ENCODE data around the gene METTL22. TPM values are rescaled to one million over a fixed set of nuclear protein-coding genes. Genes with fewer than 3 reads are reported as not detected.
A peak's percentile ranks its signal among the peaks of the same experiment; 100 is the strongest.

METTL22 gene
- total RNA-seq, 4 donors from 2014 or later = 30.0 to 71.0 (median 53.9) TPM

GRCh38 chr16:8631373-8631772 lies 9.9 kb downstream of the METTL22 start:
- in situ Hi-C loops (cut with MboI; ENCODE audit: low pct_ligation_motif_present in 1 of 4, low pct_unique_long_range_greater_than_20kb in 1 of 4, low sequenced_read_pairs in 3 of 4) = no loop called here
- TF ChIP-seq POLR2A (IDR thresholded peaks at IDR 0.05) (no peak), CTCF (IDR thresholded peaks at IDR 0.05) (no peak), POLR2AphosphoS5 (IDR thresholded peaks at IDR 0.05) (no peak), EP300 (IDR thresholded peaks at IDR 0.05; ENCODE audit: low read depth) (no peak)
- intact Hi-C loops (cut with DNase I; ENCODE audit: low total_unique reads) = no loop called here
- Histone ChIP-seq H3K27ac (peak overlapping the region in 1 of 4 donors; percentile 54), H3K4me3 (no peak overlapping the region), H3K9me3 (no peaks in the 10 kb centered on the region), H3K4me1 (no peaks in the 10 kb centered on the region), H3K36me3 (peaks cover 0 to 56% (median 26%) of the 10 kb centered on the region in 4 donors), H3K27me3 (no peaks in the 10 kb centered on the region)
- WGBS, 2 donors (ENCODE audit: low coverage in 1 of 2) = 88% methylated on average over 9 of the region's 9 CpGs; no CpG with 5 or more reads in 1 of the 2 donors
- no peak for DNase-seq

- Histone ChIP-seq H3K36me3 (peaks cover 0 to 55% (median 26%) of the 10 kb centered on the region in 4 donors), H3K4me3 (no peak overlapping the region), H3K27ac (peak overlapping the region in 2 of 4 donors; percentile 26 to 54), H3K9me3 (no peaks in the 10 kb centered on the region), H3K27me3 (no peaks in the 10 kb centered on the region), H3K4me1 (no peaks in the 10 kb centered on the region)
- WGBS, 2 donors (ENCODE audit: low coverage in 1 of 2) = 42 to 69% methylated on average over 2 to 15 of the region's 15 CpGs
- DNase-seq = no peak
- in situ Hi-C loops (cut with MboI; ENCODE audit: low pct_ligation_motif_present in 1 of 4, low pct_unique_long_range_greater_than_20kb in 1 of 4, low sequenced_read_pairs in 3 of 4) = no loop called here
- intact Hi-C loops (cut with DNase I; ENCODE audit: low total_unique reads) = no loop called here
- TF ChIP-seq POLR2A (IDR thresholded peaks at IDR 0.05) = no peak
- TF ChIP-seq EP300 (IDR thresholded peaks at IDR 0.05; ENCODE audit: low read depth) = no peak
- no peak for TF ChIP-seq CTCF (IDR thresholded peaks at IDR 0.05)
- no peak for TF ChIP-seq POLR2AphosphoS5 (IDR thresholded peaks at IDR 0.05)
These were observed 10.4 kb downstream of the METTL22 start for GRCh38 chr16:8631818-8632465.

GRCh38 chr16:8632675-8633182 lies 11.2 kb downstream of the METTL22 start:
- WGBS, 2 donors (ENCODE audit: low coverage in 1 of 2) = 78 to 89% methylated on average over 4 to 5 of the region's 5 CpGs
- in situ Hi-C loops (cut with MboI; ENCODE audit: low pct_ligation_motif_present in 1 of 4, low pct_unique_long_range_greater_than_20kb in 1 of 4, low sequenced_read_pairs in 3 of 4) (no loop called here), intact Hi-C loops (cut with DNase I; ENCODE audit: low total_unique reads) (no loop called here)
- Histone ChIP-seq H3K4me1 (no peaks in the 10 kb centered on the region), H3K27me3 (no peaks in the 10 kb centered on the region), H3K27ac (peak overlapping the region in 3 of 4 donors; percentile 21 to 54 (median 39)), H3K9me3 (no peaks in the 10 kb centered on the region), H3K4me3 (no peak overlapping the region), H3K36me3 (peaks cover 0 to 55% (median 23%) of the 10 kb centered on the region in 4 donors)
- DNase-seq = peak; percentile 15
- TF ChIP-seq POLR2AphosphoS5 (IDR thresholded peaks at IDR 0.05) (no peak), CTCF (IDR thresholded peaks at IDR 0.05) (no peak), EP300 (IDR thresholded peaks at IDR 0.05; ENCODE audit: low read depth) (no peak), POLR2A (IDR thresholded peaks at IDR 0.05) (no peak)

GRCh38 chr16:8634991-8635736 lies 13.7 kb downstream of the METTL22 start:
- Histone ChIP-seq H3K27ac (no peak overlapping the region), H3K9me3 (no peaks in the 10 kb centered on the region), H3K36me3 (peaks cover 0 to 53% (median 21%) of the 10 kb centered on the region in 4 donors), H3K4me3 (no peak overlapping the region), H3K4me1 (no peaks in the 10 kb centered on the region), H3K27me3 (no peaks in the 10 kb centered on the region)
- in situ Hi-C loops (cut with MboI; ENCODE audit: low pct_ligation_motif_present in 1 of 4, low pct_unique_long_range_greater_than_20kb in 1 of 4, low sequenced_read_pairs in 3 of 4) (no loop called here), intact Hi-C loops (cut with DNase I; ENCODE audit: low total_unique reads) (no loop called here)
- DNase-seq = no peak
- TF ChIP-seq CTCF (IDR thresholded peaks at IDR 0.05) (peak; percentile 16 to 45 (median 35)), EP300 (IDR thresholded peaks at IDR 0.05; ENCODE audit: low read depth) (no peak)
- WGBS, 2 donors (ENCODE audit: low coverage in 1 of 2) = 58 to 87% methylated on average over 2 to 18 of the region's 18 CpGs

Data from transverse colon (tissue), 4 donors.